Epithelial cell of esophagus (primary cell): Measurements from ENCODE around the gene TMEM145.

Experiments used
- DNase-seq: peaks from one replicate; pipeline ENCODE4 v3.0.0; 2010; ENCODE audit warnings: low read depth
- H3K4me3 ChIP-seq: 2 replicates; pipeline ENCODE4 v1.5.1; 2011; ENCODE audit warnings: mild to moderate bottlenecking, low read length, control low read depth
- CTCF ChIP-seq: IDR thresholded peaks from 2 replicates; pipeline ENCODE4 v1.5.1; 2011; ENCODE audit warnings: low read depth, mild to moderate bottlenecking, low read length, control low read depth, inconsistent platforms; ENCODE audit not compliant: insufficient read depth; ENCODE audit errors: missing control alignments

Gene TMEM145

GRCh38 chr19:42343344-42344110 is 30.4 kb downstream of the TMEM145 start:
- DNase-seq = no peak
- no peak for TF ChIP-seq CTCF
- H3K4me3 ChIP-seq = no peak overlapping the region

GRCh38 chr19:42344336-42344893 is 31.3 kb downstream of the TMEM145 start:
- no peak for TF ChIP-seq CTCF
- no peak overlapping the region for H3K4me3 ChIP-seq
- DNase-seq = no peak

GRCh38 chr19:42345191-42345812 is 32.2 kb downstream of the TMEM145 start:
- DNase-seq = no peak
- TF ChIP-seq CTCF = no peak
- no peak overlapping the region for H3K4me3 ChIP-seq

- no peak overlapping the region for H3K4me3 ChIP-seq
- no peak for TF ChIP-seq CTCF
- no peak for DNase-seq
Measured at GRCh38 chr19:42348211-42348610, 35.1 kb downstream of the TMEM145 start.

GRCh38 chr19:42349378-42350107 is 36.4 kb downstream of the TMEM145 start:
- DNase-seq = no peak
- H3K4me3 ChIP-seq = no peak overlapping the region
- TF ChIP-seq CTCF = no peak

- H3K4me3 ChIP-seq = no peak overlapping the region
- DNase-seq = no peak
- no peak for TF ChIP-seq CTCF
Measured at GRCh38 chr19:42350417-42350816, 37.3 kb downstream of the TMEM145 start.
